GM19467 (cell line): ENCODE data around the gene HAUS2.
"Not testable (repeated sequence)": the region's sequence is repeated elsewhere in the genome, so short reads cannot be mapped to it uniquely, and the experiment has no call there.

Source experiments
- ATAC-seq: cut with Tn5 transposase; IDR thresholded peaks from one replicate; pipeline ENCODE4 v1.9.1; 2021; ENCODE audit warnings: mild to moderate bottlenecking, moderate library complexity; ENCODE audit not compliant: unreplicated experiment

HAUS2 gene

DNA sequence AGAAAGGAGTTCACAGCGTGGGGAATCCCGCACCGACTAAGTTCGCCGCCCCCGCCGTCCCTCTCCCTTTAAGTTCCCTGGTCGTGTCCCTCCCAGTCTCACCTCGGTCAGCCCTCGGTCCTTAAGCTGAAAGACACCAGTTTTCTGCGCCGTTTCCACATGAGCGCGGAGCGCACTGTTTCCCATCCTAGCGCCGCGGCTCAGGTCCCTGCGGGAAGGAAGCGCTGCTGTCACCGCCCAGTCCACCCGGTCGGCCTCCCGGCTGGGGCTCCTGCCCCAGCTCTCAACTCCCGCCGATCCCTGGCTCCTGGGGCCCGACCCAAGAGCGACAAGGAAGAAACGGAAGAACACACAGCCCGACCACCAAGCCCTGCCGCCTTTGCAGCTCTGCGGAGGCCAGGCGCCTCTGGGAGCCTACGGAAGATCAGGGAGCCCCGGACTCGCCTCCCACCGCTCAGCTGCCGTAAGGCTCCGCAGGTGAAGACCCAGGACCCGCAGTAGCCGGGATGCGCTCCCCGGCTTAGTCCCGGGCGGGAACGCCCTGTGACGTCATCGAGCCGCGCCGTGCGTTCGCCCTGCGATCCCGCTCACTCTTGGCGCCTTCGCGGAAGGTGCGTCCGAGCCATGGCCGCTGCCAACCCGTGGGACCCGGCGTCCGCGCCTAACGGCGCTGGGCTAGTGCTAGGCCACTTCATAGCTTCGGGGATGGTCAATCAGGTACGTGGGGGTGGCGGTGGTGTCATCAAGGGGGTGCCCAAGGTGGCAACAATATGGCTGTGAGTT, at the start of gene HAUS2, which contains the start of gene LRRC57:
TSS of gene HAUS2 (plus strand) at position 590 of the 783 bp plus-strand sequence. CDS start at position 625, 35 bp downstream.
TSS of gene LRRC57 (minus strand) at position 545 of the 783 bp plus-strand sequence. CDS start at position 186, 359 bp downstream.
- peak; percentile 75 for ATAC-seq

DNA sequence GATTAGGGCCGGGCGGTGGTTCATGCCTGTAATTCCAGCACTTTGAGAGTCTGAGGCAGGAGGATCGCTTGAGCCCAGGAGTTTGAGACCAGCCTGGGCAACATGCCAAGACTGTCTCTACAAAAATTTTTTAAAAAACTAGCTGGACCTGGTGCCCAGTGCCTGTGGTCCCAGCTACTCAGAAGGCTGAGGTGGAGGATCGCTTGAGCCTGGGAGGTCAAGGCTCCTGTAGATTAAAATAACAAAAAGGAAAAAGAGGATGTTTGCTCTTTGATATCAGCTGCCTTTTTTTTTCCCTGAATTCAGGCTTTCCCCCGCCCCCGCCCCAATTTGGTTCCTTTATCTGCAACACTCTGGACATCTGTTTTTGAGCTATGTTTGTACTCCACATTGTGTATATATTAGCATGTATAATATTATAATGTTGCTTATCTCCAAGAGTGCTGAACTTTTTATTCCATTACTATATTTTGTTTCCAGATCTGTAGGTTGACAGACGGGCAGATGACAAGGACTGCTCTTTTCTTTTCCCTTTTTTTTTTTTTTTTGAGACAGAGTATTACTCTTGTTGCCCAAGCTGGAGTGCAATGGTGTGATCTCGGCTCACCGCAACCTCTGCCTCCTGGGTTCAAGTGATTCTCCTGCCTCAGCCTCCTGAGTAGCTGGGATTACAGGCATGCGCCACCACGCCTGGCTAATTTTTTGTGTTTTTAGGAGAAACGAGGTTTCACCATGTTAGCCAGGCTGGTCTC, 48.6 kb upstream of the HAUS2 start:
- ATAC-seq: no peak

DNA sequence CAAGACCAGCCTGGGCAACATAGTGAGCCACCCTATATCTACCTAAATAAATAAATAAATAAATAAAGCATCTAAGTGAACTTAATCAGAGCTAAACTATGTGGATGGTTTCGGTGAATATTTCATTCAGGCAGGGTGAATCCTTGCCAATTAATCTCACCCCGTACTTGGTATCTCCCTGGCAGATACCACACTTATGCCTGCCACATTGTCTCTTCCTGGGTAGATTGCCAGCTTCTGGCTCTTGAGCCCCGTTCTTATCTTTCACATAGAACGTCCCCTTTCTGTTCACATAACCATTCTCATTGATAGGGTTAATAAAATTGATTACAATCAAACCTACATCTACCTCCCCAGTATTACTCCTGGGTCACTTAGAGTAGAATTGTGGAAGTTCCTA, 46.2 kb upstream of the HAUS2 start:
- no peak for ATAC-seq

DNA sequence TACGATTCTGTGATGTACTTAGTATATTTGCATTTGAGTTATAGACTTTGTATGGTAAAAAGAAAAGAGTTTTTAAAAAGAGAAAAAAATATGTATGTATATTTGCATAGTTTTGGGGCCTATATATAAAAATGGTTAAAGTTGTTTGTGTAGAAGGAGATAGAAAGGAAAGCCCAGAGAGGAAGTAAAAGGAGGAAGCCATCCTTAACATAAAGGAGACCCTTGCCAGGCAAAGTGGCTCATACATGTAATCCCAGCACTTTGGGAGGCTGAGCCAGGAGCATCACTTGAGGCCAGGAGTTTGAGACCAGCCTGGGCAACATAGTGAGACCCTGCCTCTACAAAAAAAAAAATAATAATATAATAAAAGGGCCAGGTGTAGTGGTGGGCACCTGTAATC, 44.8 kb upstream of the HAUS2 start:
- no peak for ATAC-seq

DNA sequence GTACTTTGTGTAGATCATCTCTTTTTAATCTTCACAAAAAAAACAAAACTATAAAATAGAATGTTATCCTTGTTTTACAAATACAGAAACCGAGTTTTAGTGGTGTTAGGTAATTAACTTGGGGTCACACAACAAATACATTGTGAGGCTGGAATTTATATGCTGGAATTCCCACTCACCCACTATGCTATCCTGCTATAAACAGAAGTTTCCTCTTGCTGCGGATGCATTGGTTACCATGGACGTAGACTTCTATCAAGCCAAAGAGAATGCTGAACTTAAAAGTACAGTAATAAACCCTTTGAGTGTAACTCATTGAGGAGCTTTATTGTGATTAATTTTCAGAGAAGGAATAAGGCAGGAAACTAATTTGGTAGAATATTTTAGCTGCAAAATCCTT, 44.0 kb upstream of the HAUS2 start:
- no peak for ATAC-seq

DNA sequence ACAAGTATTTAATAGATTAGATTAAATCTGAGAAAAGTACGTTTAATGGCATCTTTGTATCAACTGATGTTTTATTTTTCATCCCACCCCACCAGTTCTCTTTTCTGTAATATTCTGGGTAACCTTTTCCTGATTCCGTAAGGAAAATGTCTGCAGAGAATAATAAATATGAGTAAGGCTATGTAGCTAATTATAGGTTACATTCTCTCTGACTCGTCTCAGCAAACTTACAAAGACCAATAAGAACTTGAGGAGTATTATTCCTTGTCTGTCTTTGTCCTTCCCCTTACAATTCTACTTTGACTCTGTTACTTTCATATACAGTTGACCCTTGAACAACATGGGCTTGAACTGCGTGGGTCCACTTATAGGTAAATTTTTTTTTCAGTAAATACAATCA, 41.1 kb upstream of the HAUS2 start:
- ATAC-seq: no peak

DNA sequence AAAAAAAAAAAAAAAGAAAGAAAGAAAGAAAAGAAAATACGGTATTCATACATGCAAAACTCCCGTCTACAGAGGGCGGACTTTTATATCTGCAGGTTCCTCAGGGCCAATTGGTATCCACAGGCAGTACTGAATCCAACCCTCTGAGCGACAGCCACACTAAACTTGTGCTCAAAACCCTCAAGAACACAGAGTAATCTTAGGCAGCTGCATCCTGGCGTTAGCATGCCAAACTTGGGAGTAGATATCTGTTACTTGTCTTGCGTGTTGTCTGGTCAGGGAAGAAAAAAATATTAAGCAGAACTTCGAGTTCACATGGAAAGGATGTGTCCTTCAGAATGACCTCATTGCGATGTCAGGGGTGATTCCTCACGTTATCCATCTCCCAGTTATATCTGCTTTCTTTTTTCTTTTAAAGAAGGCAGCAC, 40.4 kb upstream of the HAUS2 start:
- ATAC-seq: no peak

DNA sequence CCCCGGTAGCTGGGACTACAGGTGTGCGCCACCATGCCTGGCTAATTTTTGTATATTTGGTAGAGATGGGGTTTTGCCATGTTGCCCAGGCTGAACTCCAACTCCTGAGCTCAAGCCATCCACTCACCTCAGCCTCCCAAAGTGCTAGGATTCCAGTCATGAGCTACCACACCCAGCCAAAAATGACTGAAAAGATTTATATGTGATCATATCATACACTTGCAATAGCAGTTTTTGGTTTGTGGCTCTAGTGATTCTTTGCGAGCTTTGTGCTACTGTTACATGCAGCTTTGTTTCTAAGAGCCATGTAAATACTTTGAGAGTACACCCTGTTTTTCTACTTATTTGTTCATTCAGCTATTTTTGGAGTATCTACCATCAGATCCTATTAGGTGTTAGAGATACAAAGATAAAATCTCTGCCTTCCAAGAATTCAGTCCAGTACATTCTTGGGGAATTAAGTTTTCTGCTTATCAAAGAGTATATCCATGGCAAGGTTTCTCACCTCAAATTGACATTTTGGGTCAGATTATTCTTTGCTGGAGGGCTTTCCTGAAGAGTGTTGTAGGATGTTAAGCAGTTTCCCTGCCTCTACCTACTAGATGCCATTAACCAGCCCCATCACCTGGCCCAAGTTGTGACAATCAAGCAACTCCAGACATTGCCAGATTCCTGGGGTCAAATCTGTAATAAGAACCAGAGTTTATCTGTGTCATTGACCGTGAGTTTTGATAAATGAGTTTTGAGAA, 38.2 kb upstream of the HAUS2 start:
- ATAC-seq: no peak

DNA sequence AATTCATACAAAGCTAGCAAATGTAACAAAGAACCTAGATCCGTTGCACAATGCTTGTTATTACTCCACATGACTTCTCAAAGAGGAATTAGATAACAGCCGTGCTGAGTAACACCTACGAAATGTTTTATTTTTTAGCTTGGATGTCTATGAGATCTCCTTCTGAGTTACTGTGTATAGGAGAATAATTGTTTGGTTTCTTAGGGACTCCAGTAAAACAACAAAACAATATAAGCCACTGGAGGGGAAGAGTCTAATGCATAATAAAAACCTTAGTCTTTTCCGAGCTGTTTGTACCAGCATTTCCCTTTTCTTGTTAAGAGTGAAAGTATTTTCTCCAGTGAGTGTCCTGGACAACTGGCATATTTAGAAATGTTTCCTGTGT, 37.6 kb upstream of the HAUS2 start:
- no peak for ATAC-seq

DNA sequence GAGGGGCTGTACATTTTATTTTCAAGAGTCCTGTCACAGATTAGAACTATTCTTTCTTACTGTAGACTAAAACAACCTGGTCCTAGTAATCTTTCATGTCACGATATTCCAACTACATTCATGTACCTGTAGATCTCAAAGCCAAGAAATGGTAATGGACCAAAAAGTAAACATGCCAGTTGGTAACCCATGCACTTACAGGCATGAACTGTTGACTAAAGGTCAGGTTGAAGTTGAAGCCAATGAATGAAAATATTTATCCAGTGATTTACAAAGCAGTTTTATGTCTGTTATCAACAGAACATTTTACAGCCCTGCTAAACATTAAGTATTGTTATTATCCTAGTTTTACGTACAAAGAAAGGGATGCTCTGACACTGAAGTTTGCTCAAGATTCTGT, 25.3 kb upstream of the HAUS2 start:
- ATAC-seq: no peak

DNA sequence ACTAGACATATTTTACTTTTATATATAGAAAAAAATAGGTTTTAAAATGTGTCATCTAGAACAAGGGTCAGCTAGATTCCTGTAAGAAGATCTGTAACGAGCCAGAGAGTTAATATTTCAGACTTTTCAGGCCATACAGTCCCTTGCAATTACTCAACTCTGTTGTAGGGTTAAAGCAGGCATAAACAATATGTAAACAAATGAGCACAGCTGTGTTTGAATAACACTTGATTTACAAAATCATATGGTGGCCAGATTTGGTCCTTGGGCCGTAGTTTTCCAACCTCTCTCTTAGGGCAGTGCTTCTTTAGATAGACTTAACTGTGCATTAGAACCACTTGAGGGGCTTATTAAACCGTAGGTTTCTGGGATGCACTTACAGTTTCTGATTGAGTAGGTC, 19.7 kb upstream of the HAUS2 start:
- no peak for ATAC-seq

DNA sequence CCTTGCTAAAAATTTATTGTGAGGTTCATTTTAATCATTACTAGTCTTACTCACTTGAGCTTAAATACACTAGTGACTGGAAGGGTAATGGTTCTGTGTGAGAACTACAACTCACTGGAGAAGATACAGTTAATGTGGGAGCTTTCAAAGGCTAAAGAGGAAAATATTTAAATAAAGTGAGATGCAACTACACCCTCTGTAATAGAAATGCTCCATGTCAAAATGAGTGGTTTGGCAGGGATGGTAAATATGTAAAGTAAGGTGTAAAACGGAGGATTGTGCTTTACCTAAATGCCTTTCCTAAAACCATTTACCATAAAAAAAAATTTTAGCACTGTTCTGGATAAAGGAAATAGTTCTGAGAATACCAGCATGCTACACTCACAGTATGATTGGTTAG, 15.4 kb upstream of the HAUS2 start:
- no peak for ATAC-seq

DNA sequence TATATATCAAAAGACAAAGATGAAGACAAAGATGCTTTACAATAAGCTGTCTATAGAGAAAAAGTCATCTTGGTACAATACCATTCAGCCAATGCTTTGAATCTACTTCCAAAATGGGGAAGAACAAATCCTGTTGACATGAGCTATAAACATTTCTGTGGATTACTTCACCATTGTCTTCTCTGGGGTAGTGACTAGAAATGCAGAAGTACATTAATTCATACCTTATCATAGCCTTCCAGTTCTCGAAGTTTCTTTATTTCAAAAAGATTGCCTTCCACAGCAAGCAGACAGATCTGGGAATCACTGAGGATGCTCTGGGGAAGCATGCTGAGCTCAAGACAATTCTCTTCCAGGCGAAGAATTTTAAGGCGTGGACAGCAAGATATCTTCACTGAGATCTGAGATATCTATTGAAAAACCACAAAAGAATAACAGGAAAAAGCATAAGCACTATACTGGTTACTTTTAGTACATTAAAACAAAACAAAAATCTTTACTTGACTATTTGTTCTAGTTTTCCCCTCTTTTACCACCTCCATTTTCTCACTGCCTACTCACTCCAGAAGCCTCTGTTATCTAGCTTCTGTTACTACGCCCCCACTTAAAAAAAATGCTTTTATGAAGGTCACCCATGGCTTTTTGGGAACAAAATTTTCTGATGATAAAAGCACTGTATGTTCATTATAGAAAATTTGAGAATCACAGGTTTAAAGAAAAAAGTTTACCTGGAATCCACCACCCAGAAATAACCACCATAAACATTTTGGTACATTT, 3.6 kb upstream of the HAUS2 start:
- ATAC-seq: no peak

DNA sequence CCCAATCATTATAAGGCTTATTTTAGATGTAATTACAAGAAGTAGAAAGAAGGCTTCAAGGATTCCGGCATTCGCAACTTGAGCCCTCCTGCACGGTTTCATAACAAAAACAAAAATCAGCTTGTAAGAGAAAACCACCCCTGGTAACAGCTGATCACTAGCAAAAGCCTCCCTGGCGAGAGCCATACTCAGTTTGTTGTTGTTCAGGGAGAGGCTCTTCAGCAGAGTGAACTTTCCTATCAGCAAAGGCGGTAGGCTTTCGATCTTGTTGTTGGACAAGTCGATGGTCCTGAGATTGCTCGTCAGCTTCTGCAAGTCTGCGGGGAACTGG, 755 bp upstream of the HAUS2 start:
- ATAC-seq: peak; percentile 9

DNA sequence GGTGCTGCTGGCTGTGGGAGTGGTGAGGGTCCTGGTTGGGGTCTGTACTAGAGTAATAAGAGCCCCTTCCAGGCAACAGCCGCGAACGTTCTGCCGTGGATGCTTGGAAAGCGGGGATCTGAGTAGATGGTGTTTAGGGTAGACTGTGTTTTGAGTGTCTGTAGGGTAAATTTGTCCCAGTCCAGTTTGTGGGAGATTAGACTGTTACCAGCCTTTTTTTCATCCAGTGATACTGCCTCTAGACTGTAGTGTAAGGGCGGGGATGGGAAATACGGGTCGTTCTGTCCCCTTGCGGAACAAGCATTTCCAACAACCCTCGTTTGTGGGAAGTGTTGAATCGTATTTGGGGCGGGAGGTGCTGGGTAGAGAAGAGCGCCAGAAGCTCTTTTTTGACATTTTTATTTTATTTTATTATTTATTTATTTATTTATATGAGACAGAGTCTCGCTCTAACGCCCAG, 424 bp downstream of the HAUS2 start:
- ATAC-seq: peak; percentile 32

DNA sequence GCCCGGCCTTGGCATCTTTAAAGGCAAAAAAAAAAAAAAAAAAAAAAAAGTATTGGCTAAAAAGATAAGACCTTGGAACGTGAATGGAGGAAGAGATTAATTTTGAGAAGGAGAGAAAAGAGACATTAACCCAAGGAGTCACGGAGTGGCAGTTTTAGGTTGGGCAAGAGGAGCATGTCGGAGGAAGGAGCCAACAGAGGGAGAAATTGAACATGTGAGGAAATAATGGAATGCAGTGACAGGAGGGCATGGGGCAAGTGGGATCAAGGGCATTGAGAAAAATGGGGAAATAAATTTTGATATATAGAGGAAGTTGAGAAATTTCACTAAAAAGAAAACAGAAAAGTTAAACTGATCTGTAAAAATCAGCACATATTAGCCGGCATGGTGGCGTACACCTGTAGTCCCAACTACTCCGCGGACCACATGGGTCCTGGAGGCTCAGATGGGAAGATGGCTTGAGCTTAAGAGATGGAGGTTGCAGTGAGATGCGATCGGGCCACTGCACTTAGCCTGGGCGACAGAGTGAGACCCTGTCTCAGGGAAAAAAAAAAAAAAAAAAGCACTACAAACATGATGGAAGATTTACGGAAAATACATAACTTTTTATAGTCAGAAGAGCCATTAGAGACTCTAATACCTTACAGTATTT, 1.2 kb downstream of the HAUS2 start:
- ATAC-seq: no peak

DNA sequence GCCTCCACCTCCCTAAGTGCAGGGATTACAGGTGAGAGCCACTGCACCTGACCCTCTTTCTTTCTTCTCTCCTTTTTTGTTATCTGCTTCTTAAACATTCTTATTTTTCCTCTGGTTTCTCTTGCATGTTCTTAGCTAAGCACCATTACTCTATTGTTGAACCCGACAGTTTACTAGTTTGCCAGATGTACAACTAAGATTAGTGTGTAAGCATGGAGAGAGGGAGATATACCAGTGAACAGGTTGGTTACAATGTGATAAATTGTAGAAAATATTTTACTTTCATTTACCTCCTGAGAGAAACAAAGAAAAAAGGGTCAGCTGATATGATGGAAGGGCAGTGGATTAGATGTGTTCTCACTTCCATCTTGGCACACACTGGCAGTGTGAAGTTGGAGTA, 4.9 kb downstream of the HAUS2 start:
- ATAC-seq: no peak

DNA sequence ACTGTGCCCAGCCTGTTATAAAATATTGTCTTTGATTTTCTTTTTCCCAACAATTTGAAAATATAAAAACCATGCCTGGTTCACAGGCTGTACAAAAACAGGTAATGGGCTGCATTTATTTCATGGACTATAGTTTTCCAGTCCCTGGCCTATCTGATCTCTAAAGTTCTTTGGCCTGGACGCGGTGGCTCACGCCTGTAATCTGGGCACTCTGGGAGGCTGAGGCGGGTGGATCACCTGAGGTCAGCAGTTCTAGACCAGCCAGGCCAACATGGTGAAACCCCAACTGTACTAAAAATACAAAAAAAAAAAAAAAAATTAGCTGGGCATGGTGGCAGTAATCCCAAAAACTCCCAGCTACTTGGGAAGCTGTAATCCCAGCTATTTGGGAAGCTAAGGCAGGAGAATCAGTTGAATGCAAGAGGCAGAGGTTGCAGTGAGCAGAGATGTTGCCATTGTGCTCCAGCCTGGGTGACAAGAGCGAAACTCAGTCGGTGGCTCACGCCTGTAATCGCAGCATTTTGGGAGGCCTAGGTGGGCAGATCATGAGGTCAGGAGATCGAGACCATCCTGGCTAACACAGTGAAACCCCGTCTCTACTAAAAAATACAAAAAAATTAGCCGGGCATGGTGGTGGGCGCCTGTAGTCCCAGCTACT, 8.0 kb downstream of the HAUS2 start:
- ATAC-seq: not testable (repeated sequence)

DNA sequence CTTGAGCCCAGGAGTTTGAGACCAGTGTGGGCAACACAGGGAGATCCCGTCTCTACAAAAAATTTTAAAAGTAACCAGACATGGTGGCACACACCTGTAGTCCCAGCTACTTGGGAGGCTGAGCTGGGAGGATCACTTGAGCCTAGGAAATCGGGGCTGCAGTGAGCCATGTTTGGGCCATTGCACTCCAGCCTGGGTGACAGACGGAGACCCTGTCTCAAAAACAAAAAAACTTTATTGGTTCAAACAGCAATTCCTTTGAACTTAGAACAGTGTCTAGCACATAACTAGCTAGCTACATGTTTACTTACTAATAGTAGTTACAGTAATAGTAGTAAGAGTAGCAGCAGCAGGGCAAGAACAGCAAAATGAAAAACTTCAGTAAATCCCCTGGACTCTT, 10.1 kb downstream of the HAUS2 start:
- ATAC-seq: no peak
